HepG2 (cell line): ENCODE results near the gene NFX1. TPM values are rescaled to one million over a fixed set of nuclear protein-coding genes. Genes with fewer than 3 reads are reported as not detected.

ENCODE experiments used
- CHCHD3 ChIP-seq: sonication (generic); formaldehyde crosslinking; IDR thresholded peaks from 2 replicates; pipeline ENCODE4 v1.8.0; 2022; ENCODE audit warnings: mild to moderate bottlenecking, missing genetic modification reagents, moderate library complexity
- TMF1 ChIP-seq: sonication (generic); formaldehyde crosslinking; IDR thresholded peaks from 2 replicates; pipeline ENCODE4 v1.8.1; 2022; ENCODE audit warnings: low read depth, missing genetic modification reagents
- ZNF251 ChIP-seq: sonication (generic); formaldehyde crosslinking; IDR thresholded peaks from 2 replicates; pipeline ENCODE4 v1.9.0; 2021; ENCODE audit warnings: mild to moderate bottlenecking, missing genetic modification reagents
- ZNF549 ChIP-seq: sonication (generic); formaldehyde crosslinking; IDR thresholded peaks from 2 replicates; pipeline ENCODE4 v1.5.0; 2020; ENCODE audit warnings: missing genetic modification reagents
- polyA plus RNA-seq, 8 experiments: library from polyadenylated mRNA; depleted of rRNA in 3 of 8; stranded (reverse) in 7 of 8; unstranded in 1 of 8; fragments of >200 nt; fragmentation: Illumina TruSeq in 4 of 8; extraction: Trizol in 4 of 8; gene quantifications; 2 replicates each; pipeline versions ENCODE4 v1.2.1 to v1.2.3, GENCODE V29; 2011 to 2016; ENCODE audit warnings: low read depth in 4 of 8, missing spikeins in 1 of 8, mixed read lengths in 1 of 8; ENCODE audit not compliant: insufficient read depth in 1 of 8
- total RNA-seq, 5 experiments: library from RNA; depleted of rRNA; stranded (reverse); fragments of >200 nt; fragmentation: Illumina TruSeq; extraction: Trizol; gene quantifications; 2 replicates each; pipeline ENCODE4 v1.2.3, GENCODE V29; 2016; ENCODE audit warnings: low read depth in 1 of 5
- TF ChIP-seq, protein P1 (sequence below): sonication (generic); formaldehyde crosslinking; IDR thresholded peaks from 2 replicates; pipeline ENCODE4 v1.4.0; 2020; ENCODE audit warnings: mild to moderate bottlenecking, missing genetic modification reagents, borderline replicate concordance
- TF ChIP-seq, protein P2 (sequence below): sonication (generic); formaldehyde crosslinking; conservative IDR thresholded peaks from 2 replicates; pipeline ENCODE4 v1.4.0; 2020; ENCODE audit warnings: missing genetic modification reagents
- TF ChIP-seq, protein P3 (sequence below): sonication (generic); formaldehyde crosslinking; IDR thresholded peaks from 2 replicates; pipeline ENCODE4 v1.4.0; 2020; ENCODE audit warnings: mild to moderate bottlenecking, missing genetic modification reagents

Gene NFX1
- total and polyA plus RNA-seq, 2 of the 13 experiments (the other 11 are each of a cell fraction or from before 2014, with no cell fraction given): 23.9 to 27.5 TPM

DNA sequence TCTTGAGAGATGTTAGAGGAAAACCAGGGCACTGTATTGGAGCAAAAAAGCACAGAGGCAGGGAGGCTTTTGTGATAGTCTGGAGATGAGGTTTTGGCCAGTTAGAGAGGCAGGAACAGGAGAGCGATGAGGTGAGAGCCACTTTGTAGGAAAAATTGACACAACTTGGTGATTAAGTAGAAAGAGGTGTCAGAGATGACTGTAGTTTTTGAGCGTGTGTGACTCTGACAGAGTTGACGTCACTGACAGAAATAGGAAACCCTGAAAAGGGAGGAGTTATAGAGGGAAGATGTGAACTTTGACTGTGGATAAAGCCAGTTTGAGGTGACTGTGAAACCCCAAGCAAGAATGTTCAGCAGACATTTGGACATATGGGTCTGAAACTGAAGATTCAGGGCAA lies 15.7 kb downstream of the NFX1 start (continued):
- TF ChIP-seq, protein P1, sequence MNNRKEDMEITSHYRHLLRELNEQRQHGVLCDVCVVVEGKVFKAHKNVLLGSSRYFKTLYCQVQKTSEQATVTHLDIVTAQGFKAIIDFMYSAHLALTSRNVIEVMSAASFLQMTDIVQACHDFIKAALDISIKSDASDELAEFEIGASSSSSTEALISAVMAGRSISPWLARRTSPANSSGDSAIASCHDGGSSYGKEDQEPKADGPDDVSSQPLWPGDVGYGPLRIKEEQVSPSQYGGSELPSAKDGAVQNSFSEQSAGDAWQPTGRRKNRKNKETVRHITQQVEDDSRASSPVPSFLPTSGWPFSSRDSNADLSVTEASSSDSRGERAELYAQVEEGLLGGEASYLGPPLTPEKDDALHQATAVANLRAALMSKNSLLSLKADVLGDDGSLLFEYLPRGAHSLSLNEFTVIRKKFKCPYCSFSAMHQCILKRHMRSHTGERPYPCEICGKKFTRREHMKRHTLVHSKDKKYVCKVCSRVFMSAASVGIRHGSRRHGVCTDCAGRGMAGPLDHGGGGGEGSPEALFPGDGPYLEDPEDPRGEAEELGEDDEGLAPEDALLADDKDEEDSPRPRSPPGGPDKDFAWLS (CRISPR knock-in tag): no peak
- TF ChIP-seq ZNF549 (no peak), TMF1 (CRISPR knock-in tag) (no peak), CHCHD3 (CRISPR knock-in tag) (no peak), ZNF251 (no peak)
- TF ChIP-seq, protein P2, sequence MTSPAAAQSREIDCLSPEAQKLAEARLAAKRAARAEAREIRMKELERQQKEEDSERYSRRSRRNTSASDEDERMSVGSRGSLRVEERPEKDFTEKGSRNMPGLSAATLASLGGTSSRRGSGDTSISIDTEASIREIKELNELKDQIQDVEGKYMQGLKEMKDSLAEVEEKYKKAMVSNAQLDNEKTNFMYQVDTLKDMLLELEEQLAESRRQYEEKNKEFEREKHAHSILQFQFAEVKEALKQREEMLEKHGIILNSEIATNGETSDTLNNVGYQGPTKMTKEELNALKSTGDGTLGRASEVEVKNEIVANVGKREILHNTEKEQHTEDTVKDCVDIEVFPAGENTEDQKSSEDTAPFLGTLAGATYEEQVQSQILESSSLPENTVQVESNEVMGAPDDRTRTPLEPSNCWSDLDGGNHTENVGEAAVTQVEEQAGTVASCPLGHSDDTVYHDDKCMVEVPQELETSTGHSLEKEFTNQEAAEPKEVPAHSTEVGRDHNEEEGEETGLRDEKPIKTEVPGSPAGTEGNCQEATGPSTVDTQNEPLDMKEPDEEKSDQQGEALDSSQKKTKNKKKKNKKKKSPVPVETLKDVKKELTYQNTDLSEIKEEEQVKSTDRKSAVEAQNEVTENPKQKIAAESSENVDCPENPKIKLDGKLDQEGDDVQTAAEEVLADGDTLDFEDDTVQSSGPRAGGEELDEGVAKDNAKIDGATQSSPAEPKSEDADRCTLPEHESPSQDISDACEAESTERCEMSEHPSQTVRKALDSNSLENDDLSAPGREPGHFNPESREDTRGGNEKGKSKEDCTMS: no peak
- TF ChIP-seq, protein P3, sequence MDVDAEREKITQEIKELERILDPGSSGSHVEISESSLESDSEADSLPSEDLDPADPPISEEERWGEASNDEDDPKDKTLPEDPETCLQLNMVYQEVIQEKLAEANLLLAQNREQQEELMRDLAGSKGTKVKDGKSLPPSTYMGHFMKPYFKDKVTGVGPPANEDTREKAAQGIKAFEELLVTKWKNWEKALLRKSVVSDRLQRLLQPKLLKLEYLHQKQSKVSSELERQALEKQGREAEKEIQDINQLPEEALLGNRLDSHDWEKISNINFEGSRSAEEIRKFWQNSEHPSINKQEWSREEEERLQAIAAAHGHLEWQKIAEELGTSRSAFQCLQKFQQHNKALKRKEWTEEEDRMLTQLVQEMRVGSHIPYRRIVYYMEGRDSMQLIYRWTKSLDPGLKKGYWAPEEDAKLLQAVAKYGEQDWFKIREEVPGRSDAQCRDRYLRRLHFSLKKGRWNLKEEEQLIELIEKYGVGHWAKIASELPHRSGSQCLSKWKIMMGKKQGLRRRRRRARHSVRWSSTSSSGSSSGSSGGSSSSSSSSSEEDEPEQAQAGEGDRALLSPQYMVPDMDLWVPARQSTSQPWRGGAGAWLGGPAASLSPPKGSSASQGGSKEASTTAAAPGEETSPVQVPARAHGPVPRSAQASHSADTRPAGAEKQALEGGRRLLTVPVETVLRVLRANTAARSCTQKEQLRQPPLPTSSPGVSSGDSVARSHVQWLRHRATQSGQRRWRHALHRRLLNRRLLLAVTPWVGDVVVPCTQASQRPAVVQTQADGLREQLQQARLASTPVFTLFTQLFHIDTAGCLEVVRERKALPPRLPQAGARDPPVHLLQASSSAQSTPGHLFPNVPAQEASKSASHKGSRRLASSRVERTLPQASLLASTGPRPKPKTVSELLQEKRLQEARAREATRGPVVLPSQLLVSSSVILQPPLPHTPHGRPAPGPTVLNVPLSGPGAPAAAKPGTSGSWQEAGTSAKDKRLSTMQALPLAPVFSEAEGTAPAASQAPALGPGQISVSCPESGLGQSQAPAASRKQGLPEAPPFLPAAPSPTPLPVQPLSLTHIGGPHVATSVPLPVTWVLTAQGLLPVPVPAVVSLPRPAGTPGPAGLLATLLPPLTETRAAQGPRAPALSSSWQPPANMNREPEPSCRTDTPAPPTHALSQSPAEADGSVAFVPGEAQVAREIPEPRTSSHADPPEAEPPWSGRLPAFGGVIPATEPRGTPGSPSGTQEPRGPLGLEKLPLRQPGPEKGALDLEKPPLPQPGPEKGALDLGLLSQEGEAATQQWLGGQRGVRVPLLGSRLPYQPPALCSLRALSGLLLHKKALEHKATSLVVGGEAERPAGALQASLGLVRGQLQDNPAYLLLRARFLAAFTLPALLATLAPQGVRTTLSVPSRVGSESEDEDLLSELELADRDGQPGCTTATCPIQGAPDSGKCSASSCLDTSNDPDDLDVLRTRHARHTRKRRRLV: no peak
- TF ChIP-seq, all 625 proteins: peak for 0
